NCI-H526 (cell line): ENCODE results near the gene FGF2.

ENCODE experiments used
- DNase-seq, 2 experiments: peaks; one replicate each; lab custom pipeline; 2025; lab: John Stamatoyannopoulos, UW

The FGF2 gene

GRCh38 chr4:122895336-122895995 is 68.8 kb downstream of the FGF2 start:
- no peak for DNase-seq

GRCh38 chr4:122896270-122896669 is 69.6 kb downstream of the FGF2 start:
- DNase-seq, result no peak

- DNase-seq, result no peak
These were observed 71.9 kb downstream of the FGF2 start for GRCh38 chr4:122898370-122899150.

DNA sequence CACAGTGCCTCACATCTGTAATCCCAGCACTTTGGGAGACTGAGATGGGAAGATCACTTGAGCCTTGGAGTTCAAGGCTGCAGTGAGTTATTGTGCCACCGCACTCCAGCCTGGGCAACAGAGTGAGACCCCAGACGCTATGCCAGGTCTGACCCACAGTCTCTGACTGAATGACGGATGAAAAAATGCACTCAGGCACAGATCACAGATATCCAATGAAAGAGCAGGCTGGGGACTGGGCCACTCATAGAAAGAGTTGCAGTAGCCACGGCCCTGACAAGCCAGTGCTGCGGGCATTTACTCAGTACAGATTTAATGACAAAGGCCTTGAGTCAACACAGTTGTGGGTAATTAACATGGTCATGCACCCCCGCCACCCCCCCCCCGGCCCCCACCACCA is 73.1 kb downstream of the FGF2 start:
- DNase-seq, result no peak

DNA sequence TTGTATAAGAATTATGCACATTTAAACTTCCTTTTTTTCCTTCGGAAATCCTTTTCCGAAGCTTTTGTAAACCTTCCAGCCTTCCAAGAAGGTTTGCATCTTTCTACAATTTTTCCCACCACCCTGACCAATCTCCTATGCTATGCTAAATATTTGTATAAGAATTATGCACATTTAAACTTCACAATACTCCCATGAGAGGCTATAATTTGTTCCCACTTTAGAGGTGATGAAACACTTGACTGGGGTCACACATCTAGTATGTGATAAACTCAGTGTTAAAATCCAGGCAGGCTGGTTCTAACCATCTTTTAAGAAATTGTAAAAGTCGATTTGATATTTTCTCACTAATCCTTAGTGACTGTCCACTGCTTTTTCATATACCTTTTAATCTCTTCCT is 73.7 kb downstream of the FGF2 start:
- no peak for DNase-seq

- DNase-seq, result no peak
These were observed 74.8 kb downstream of the FGF2 start for GRCh38 chr4:122901247-122902010.

DNA sequence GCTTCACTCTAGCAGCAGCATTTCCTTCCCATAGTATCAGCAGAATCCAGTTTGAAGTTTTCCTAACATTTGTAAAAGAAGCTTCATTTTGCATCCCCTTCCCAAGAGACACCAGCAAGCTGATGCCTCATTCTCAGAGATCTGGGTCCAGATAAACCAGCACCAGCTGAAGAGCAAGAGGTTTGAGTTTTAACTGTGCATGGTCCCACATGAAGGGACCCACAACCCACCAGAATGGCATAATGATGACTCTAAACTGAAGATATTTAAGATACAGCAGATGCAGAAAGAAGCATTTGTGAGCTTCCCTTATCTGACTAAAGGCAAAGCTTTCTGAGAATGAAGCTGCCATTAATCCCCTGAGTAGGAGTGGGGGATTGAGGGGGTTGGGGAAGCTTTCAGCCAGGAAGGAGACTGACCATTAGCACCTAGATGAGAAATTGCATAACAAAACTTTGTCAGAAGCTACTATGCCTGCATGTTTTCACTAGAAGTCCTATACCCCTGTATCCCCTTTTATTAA is 77.2 kb downstream of the FGF2 start:
- no peak for DNase-seq

DNA sequence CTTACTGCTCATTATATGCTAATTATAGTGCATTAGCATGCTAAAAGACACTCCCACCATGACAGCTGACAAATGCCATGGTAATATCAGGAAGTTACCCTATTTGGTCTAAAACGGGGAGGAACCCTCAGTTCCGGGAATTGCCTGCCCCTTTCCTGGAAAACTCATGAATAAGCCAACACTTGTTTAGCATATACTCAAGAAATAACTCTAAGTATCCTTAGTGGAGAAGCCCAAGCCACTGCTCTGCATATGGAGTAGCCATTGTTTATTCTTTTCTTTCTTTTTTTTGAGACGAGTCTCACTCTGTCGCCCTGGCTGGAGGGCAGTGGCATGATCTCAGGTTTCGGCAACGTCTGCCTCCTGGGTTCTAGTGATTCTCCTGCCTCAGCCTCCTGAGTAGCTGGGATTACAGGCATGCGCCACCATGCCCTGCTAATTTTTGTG is 80.3 kb downstream of the FGF2 start:
- DNase-seq, result no peak

DNA sequence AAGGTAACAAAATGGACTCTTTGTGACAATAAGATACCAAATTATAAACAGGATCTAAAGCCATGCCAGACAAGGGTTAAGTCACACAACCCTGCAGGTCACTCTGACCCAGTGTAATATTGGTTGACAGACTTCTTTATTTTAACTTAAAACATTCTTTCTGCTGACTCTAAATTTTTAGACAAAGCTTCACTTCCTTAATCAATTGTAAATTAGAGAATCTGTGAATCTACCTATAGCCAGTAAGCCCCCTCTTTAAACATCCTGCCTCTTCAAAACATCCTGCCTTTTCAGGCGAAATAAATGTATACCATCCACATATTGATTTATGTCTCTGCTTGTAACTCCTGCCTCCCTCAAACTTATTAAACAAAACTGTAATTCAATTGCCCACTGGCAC is 81.6 kb downstream of the FGF2 start:
- DNase-seq, result no peak

- DNase-seq, result no peak
These were observed 83.1 kb downstream of the FGF2 start for GRCh38 chr4:122909683-122910082.

DNA sequence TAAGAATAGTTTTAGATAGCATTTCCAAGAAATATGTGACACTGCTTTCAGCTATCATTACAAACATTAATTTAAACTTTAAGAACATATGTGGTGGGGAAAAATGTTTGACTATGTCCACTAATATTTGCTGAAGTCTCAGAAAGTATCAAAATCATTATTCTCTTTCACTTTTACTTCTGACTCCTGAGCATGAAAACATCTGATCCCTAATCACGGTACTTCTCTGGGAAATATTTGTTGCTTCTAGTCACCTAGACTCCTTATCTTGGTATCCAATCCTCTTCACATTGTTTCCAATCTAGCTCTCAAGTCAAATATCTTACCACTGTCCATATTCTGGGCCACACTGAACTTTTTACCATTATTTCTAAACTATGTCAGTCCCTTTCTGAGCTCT is 85.0 kb downstream of the FGF2 start:
- no peak for DNase-seq

- DNase-seq, result no peak
These were observed 86.4 kb downstream of the FGF2 start for GRCh38 chr4:122912810-122913575.

DNA sequence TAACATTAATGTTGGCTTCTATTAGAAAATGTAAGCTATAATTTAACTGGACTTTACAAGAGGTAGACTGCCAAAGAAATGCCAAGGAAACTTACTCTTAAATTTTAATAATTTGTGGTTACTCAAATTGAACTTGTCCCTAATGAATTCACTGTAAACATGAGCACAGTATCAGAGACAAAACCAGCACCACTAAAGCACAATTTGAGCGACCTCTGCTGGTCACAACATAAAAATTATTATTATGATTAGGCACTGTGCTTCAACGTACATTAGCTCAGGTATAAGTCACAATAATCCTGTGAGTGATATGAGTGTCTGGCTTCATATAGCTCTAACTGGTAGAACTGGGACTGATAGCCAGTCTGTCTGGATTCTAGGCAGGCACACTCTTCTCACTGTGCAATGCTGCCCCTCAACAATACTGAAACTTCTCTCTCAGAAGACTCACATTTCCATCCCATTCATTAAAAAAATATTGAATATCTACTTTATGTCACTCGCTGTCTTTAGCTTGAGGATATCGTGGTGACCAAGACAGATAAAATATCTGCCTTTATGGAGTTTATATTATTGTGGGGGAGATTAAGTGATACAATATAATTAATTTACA is 87.8 kb downstream of the FGF2 start:
- peak; percentile 37 to 70 for DNase-seq

GRCh38 chr4:122914938-122915337 is 88.3 kb downstream of the FGF2 start:
- no peak for DNase-seq

- no peak for DNase-seq
These were observed 91.1 kb downstream of the FGF2 start for GRCh38 chr4:122917731-122918130.

DNA sequence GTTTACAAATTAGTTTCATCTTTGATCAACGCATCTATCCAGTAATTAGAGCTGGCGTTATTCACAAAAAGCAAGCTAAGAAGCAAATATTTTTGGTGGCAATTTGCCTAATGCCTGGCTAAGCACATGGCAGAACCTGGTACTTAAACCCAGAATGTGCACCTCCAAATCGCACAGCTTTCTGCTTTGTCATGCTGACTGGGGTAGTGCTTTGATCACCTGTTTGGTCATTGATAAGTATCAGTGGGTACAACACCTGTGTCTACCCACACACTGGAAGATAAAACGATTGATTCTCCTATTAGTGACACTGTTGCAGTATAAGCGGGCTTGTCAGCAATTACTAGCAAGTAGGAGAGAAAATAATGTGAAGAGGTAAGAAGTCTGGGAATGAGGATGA is 93.8 kb downstream of the FGF2 start:
- no peak for DNase-seq

DNA sequence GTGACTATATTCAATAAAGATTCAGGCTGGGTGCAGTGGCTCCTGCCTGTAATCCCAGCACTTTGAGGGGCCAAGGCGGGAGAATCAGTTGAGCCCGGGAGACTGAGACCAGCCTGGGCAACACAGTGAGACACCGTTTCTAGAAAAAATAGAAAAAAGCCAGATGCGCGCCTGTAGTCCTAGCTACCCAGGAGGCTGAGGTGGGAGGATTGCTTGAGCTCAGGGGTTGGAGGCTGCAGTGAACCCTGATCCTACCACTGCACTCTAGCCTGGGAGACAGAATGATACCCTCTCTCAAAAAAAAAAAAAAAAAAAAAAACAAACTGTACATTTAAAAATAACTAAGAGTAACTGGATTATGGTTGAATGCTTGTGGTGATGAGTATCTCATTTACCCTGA is 94.7 kb downstream of the FGF2 start:
- DNase-seq, result no peak

- peak; percentile 77 to 88 for DNase-seq
These were observed 95.6 kb downstream of the FGF2 start, which contains the start of gene NUDT6 for GRCh38 chr4:122921971-122922876. Gene NUDT6 (minus strand): TSS chr4:122922597. CDS start chr4:122922572, 25 bp downstream.

DNA sequence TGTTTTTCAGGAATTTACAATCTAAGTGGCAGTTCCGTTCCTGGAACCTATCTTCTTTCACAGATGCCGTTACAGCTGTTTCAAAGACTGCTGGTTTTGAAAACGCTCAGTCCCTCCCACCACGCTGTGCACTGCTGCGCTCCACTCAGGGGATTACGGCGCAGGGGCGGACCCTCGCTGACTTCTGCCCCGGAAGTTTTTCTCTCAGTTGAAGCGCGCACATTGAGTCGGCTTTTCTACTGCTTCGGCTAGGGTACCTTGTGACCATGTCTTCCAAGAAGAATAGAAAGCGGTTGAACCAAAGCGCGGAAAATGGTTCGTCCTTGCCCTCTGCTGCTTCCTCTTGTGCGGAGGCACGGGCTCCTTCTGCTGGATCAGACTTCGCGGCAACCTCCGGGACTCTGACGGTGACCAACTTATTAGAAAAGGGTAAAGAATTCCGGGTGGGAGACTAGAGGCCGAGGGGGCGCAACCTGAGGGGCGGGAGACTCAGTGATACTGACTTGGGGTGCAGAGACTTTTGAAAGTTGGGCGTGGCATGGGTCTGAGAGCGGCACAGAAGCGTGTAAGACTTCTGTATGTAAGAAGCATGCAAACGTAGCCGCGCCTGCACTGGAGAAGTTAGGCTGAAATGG is 96.4 kb downstream of the FGF2 start:
- DNase-seq, result peak; percentile 86 to 91

DNA sequence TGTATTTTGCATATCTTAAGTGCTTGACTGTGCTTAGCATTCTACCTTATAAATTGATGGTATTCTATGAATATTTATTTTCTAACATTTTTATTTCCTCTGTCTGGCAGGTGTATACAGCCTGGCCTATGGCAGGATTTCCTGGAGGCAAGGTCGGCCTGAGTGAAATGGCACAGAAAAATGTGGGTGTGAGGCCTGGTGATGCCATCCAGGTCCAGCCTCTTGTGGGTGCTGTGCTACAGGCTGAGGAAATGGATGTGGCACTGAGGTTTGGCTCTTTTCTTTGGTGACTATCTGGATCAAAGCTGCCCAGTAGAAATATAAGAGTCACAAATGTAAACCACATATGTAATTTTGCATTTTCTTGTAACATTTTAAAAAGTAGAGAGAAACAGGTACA is 102.3 kb downstream of the FGF2 start:
- DNase-seq, result no peak
